ENCODE data around the gene SOHLH1. TPM values are rescaled to one million over a fixed set of nuclear protein-coding genes. Genes with fewer than 3 reads are reported as not detected.

Gene SOHLH1
- total and polyA plus RNA-seq, 2 of the 4 experiments (the other 2 are of a cell fraction), result not detected

GRCh38 chr9:135695036-135695435, 4.2 kb downstream of the SOHLH1 start:
- H3K18ac ChIP-seq (ENCODE audit: low read depth, low read length), result no peak overlapping the region
- no peak overlapping the region for H2BK5ac ChIP-seq (ENCODE audit: low read depth, low read length, poor library complexity, severe bottlenecking)
- DNase-seq (no peak), ATAC-seq (ENCODE audit: low read depth) (no peak)
- no peaks in the 10 kb centered on the region for H3K36me3 ChIP-seq (ENCODE audit: control insufficient read depth, insufficient read depth, low read length)
- H2AK5ac ChIP-seq (ENCODE audit: low read depth, low read length), result no peak overlapping the region
- no peak overlapping the region for H4K91ac ChIP-seq (ENCODE audit: insufficient read depth, low read depth, low read length)
- no peak overlapping the region for H3K4me2 ChIP-seq (ENCODE audit: low read depth, low read length)
- dilution Hi-C loops (cut with HindIII; ENCODE audit: low sequenced_read_pairs, unreplicated experiment), result no loop called here
- H3K4me3 ChIP-seq (ENCODE audit: insufficient read depth, low read depth, low read length), result no peak overlapping the region
- no TSS peak for BruUV-seq (replicated peaks)
- no peak overlapping the region for H3K14ac ChIP-seq (replicated peaks; ENCODE audit: low read depth, low read length)
- peaks cover 4% of the 10 kb centered on the region; the same call in 1 of the 2 replicates for H3K9me1 ChIP-seq (ENCODE audit: insufficient read depth, low read length)
- H3K9ac ChIP-seq (ENCODE audit: low read depth, low read length), result no peak overlapping the region
- CTCF ChIA-PET, result no interaction called here
- in situ Hi-C loops (cut with MboI; ENCODE audit: low sequenced_read_pairs), result no loop called here
- no peak overlapping the region for H3K56ac ChIP-seq (ENCODE audit: extremely low read depth, insufficient read depth, low read length)
- peaks cover 2% of the 10 kb centered on the region; the same call in 1 of the 2 replicates for H3K27me3 ChIP-seq (ENCODE audit: control insufficient read depth, insufficient read depth, low read length)
- no peak overlapping the region for H4K5ac ChIP-seq (ENCODE audit: low read depth, low read length)
- no peaks in the 10 kb centered on the region for H3K79me1 ChIP-seq (ENCODE audit: low read depth in 1 of 2, low read length in 2 of 2)
- H3K27ac ChIP-seq (ENCODE audit: insufficient read depth, low read length), result no peak overlapping the region
- no peaks in the 10 kb centered on the region for H3K4me1 ChIP-seq (ENCODE audit: control insufficient read depth, insufficient read depth, low read length)
- 97% methylated on average over 7 of the region's 16 CpGs; no CpG with 5 or more reads in 1 of the 2 experiments for WGBS, 2 experiments (ENCODE audit: extremely low coverage in 2 of 2, insufficient read length in 1 of 2)
- no peak overlapping the region for H2BK20ac ChIP-seq (ENCODE audit: low read depth, low read length)
- H4K20me1 ChIP-seq (ENCODE audit: insufficient read depth, low read length), result no peaks in the 10 kb centered on the region
- H2AK9ac ChIP-seq (replicated peaks; ENCODE audit: low read depth, low read length, poor library complexity), result no peak overlapping the region
- intact Hi-C loops (cut with micrococcal nuclease), result no loop called here
- H3K4ac ChIP-seq (ENCODE audit: low read depth, low read length), result no peak overlapping the region
- H2BK120ac ChIP-seq (ENCODE audit: low read depth, low read length), result no peak overlapping the region
- no peak overlapping the region for H3K23ac ChIP-seq (ENCODE audit: low read depth, low read length)
- H4K8ac ChIP-seq (ENCODE audit: low read depth in 2 of 2, low read length in 2 of 2), result no peak overlapping the region
- no peak overlapping the region for H2AFZ ChIP-seq (replicated peaks; ENCODE audit: low read length, poor library complexity)
- no peak for TF ChIP-seq BHLHE40 (IDR thresholded peaks at IDR 0.05; ENCODE audit: low read depth, low read length)
- TF ChIP-seq USF2 (IDR thresholded peaks at IDR 0.05; ENCODE audit: low read depth, low read length), result no peak
- TF ChIP-seq CHD1 (IDR thresholded peaks at IDR 0.05; ENCODE audit: low read depth, low read length), result no peak
- TF ChIP-seq RCOR1 (IDR thresholded peaks at IDR 0.05; ENCODE audit: insufficient replicate concordance, low read length), result no peak
- TF ChIP-seq MXI1 (IDR thresholded peaks at IDR 0.05; ENCODE audit: borderline replicate concordance, low read depth, low read length), result no peak
- no peak for TF ChIP-seq MAZ (IDR thresholded peaks at IDR 0.05; ENCODE audit: borderline replicate concordance, low read depth, low read length)
- TF ChIP-seq ELK1 (IDR thresholded peaks at IDR 0.05; ENCODE audit: borderline replicate concordance, low read depth, low read length), result no peak
- no peak for TF ChIP-seq CTCF (conservative IDR thresholded peaks at IDR 0.05; ENCODE audit: low read depth, low read length)
- TF ChIP-seq RAD21 (IDR thresholded peaks at IDR 0.05; ENCODE audit: low read length), result no peak
- TF ChIP-seq SMC3 (IDR thresholded peaks at IDR 0.05; ENCODE audit: low read depth, low read length), result no peak
- no peak overlapping the region for H2BK15ac ChIP-seq (ENCODE audit: low read depth, low read length)
- POLR2A ChIA-PET (ENCODE audit: unreplicated experiment), result no interaction called here
- no peaks in the 10 kb centered on the region for H3K9me3 ChIP-seq (ENCODE audit: control insufficient read depth, insufficient read depth, low read length)
